GM21786 (cell line): Measurements from ENCODE around the gene TK1.
"Not testable (repeated sequence)": the region's sequence is repeated elsewhere in the genome, so short reads cannot be mapped to it uniquely, and the experiment has no call there.

Experiments used
- ATAC-seq: cut with Tn5 transposase; IDR thresholded peaks from one replicate; pipeline ENCODE4 v1.9.1; 2021; ENCODE audit not compliant: unreplicated experiment

TK1 gene

DNA sequence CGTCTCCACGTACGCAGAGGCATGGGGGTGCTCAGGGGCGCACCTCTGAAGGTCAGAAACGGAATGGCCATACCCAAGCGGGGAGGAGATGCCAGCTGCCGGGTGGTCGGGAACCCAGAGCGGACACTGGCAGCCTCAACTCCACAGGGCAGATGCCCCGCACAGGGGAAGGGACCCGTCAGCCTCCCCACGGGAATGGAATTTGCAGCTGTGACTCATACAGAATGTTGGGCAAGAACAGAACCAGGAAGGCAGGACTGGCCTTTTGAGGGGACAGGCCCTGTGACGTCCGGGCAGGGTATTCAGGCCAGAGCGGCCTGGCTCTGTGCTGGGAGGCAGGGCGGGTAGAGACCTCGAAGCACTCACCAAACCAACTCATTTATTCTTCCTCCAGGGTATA is 7.5 kb downstream of the TK1 start:
- no peak for ATAC-seq

DNA sequence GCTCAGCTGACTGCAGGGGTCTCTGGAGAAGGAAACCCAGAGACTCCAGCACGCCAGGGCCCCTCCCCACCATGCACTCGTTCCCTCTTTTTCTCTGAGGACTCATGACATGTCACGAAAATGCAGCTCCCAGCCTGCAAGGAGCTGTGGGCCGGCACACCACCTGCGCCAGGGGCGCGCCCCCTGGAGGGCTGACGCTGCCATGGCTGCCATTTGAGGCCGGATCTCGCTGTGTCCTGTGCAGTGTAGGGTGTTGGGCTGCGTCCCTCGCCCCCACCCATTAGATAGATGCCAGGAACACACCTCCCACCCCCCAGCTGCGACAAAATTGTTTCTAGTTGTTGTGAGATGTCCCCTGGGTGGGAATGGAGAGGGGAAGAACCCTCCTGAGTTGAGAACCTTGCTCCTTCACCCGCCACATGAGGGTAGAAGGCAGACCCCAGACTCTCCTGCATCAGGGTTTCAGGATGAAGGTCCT is 10.3 kb downstream of the TK1 start:
- ATAC-seq, result no peak

GRCh38 chr17:78175643-78175981 is 11.2 kb downstream of the TK1 start:
- ATAC-seq, result no peak

DNA sequence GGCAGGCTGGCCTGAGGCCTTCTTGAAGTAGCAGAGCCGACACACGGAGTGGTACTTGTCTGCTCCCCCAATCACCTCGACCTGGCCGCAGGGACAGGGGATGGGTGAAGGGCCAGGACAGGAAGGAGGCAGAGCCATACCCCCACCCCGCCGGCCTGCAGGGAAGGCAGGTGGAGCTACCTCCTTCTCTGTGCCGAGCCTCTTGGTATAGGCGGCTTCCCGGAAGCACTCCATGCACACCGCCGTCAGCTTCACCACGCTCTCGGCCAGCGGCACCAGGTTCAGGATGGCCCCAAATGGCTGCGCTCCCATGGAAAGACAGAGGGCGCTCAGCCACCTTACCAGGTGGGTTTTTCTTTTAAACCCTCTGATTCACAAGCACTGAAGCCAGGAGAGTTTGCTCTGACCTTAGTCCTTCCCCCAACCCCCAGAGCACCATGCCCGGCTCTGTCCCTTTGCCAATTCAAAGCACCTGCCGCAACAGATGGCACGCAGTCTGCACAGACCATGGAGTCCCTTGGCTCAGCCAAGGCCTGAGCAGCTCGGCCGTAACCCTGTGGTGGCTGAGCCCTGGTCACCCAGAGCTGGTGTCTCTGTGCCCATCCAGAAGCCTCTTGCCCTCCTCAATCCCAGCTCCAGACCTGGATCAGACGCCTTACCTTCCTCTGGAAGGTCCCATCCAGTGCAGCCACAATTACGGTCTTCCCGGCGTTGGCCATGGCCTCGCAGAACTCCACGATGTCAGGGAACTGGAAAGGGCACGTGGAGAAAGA is 11.8 kb downstream of the TK1 start:
- no peak for ATAC-seq

- ATAC-seq, result no peak
These were observed 12.4 kb downstream of the TK1 start for GRCh38 chr17:78174346-78174869.

DNA sequence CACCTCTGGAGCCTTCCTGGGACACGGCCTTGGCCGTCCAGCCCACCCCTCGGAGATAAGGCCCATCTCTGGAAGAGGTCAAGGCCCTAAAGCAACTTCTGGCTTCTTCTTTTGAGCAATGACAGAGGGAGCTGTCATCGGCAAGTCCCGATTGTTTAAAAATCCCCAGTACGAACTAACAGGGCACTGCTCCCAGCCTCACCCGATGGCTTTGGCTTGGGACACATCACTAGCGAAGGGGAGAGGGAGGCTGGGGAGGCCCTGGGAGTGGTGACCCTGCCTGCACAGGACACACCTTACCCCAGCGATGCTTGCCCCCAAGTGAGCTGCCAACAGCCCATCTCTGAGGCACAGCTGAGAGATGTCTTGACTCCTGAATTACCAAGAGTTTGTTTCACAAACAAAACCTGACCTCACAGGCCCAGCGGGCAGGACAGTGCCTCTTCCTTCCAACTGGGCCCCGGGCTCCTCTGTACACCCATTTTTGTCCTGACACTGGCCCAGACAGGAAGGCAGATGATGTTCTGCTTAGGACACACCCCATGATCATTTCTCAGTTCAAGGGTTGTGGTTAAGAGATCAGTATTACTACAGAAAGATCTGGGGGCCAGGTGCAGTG is 13.6 kb downstream of the TK1 start:
- peak; percentile 51 for ATAC-seq

DNA sequence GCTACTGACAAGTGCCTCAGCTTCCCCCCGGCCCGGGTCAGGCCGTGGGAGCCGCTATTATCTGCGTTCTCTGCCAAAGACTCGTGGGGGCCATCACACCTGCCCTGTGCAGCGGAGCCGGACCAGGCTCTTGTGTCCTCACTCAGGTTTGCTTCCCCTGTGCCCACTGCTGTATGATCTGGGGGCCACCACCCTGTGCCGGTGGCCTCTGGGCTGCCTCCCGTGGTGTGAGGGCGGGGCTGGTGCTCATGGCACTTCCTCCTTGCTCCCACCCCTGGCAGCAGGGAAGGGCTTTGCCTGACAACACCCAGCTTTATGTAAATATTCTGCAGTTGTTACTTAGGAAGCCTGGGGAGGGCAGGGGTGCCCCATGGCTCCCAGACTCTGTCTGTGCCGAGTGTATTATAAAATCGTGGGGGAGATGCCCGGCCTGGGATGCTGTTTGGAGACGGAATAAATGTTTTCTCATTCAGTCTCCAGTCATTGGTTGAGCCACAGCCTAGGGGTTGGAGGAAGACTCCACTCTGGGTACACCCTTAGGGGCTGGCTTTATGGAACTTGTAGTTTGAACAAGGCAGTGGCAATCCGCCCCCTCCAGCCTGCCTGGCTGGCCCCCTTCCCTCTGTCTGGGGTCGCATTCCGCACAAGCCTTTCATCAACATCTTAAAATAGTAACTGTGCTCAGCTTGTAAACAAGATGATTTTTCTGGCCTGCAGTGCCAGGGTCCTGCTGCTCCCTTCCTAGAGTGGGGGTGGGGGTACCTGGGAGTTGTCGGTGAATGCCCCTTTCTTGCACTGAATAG is 14.4 kb downstream of the TK1 start:
- no peak for ATAC-seq

DNA sequence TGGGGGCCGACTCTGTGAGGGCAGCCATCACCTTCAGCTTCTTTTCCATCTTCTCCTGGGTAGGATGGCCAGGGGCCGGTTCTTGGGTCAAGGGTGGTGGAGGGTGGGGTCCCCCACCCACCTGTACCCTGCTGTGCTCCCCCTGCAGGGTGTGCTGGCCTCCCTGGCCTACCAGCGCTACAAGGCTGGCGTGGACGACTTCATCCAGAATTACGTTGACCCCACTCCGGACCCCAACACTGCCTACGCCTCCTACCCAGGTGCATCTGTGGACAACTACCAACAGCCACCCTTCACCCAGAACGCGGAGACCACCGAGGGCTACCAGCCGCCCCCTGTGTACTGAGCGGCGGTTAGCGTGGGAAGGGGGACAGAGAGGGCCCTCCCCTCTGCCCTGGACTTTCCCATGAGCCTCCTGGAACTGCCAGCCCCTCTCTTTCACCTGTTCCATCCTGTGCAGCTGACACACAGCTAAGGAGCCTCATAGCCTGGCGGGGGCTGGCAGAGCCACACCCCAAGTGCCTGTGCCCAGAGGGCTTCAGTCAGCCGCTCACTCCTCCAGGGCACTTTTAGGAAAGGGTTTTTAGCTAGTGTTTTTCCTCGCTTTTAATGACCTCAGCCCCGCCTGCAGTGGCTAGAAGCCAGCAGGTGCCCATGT is 15.1 kb downstream of the TK1 start:
- not testable (repeated sequence) for ATAC-seq

GRCh38 chr17:78170692-78171590 is 15.9 kb downstream of the TK1 start:
- no peak for ATAC-seq

GRCh38 chr17:78168903-78169793 is 17.7 kb downstream of the TK1 start:
- no peak for ATAC-seq

GRCh38 chr17:78168242-78168902 is 18.5 kb downstream of the TK1 start, which contains the start of gene SYNGR2:
Gene SYNGR2 (plus strand): TSS chr17:78168581. CDS start chr17:78168617, 36 bp downstream.
- ATAC-seq, result peak; percentile 36

DNA sequence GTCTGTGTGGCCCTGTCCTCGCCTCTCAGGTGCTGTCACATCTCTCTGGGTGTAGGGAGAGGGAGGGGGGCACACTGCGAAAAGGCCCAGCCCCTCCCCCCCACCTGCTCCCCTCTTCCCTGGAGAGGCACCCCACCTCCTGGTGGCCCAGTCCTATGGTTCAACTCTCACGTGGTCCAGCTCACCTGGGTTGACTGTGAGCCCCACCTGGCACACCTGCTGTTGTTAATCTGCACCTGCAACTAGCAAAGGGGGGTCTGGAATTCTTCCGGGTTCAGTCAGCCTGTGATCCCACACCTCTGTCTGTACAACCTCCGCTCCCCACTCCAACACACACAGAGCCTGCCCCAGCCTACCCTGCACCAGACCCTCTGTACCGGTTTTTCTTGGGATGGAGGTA is 20.4 kb downstream of the TK1 start:
- ATAC-seq, result no peak

GRCh38 chr17:78164748-78165607 is 21.9 kb downstream of the TK1 start:
- ATAC-seq, result no peak

DNA sequence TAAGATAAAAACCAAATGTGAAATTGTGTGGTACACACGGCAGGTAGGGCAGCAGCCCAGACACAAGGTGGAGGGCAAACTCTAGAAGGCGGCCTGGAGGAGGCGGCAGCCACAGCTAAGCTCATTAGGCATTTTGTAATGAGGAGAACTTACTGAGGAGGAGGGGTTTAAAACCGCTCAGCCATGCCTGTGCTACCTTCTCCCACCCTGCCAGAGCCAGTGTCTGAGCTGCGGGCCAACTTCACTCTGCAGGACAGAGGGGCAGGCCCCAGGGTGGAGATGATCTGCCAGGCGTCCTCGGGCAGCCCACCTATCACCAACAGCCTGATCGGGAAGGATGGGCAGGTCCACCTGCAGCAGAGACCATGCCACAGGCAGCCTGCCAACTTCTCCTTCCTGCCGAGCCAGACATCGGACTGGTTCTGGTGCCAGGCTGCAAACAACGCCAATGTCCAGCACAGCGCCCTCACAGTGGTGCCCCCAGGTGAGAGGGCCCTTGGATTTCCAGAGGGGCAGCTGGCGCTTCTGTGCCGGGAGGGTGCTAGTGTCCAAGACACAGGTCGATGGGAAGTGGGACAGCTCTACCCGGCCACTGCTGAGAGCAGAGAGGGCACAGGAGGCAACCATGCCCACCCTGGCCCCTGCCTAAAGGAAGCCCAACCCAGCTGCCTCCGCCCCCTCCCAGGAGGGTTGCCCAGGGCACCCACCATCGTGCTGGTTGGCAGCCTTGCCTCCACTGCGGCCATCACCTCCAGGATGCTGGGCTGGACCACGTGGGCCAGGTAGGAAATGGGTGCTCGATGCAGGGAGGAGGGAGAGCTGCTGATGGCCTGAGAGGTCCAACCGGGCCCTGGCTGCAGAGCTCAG is 22.7 kb downstream of the TK1 start:
- no peak for ATAC-seq

- ATAC-seq, result no peak
These were observed 27.2 kb downstream of the TK1 start for GRCh38 chr17:78159575-78160158.
